CD4-positive, alpha-beta memory T cell (primary cell): ENCODE data around the gene ADH4. TPM values are rescaled to one million over a fixed set of nuclear protein-coding genes. Genes with fewer than 3 reads are reported as not detected.

ENCODE experiments used
- CTCF ChIA-PET: fragments of 350-600 bp; sonication (Branson Sonifier 250); formaldehyde crosslinking; loops from one replicate; lab custom pipeline; 2021; ENCODE audit warnings: inconsistent platforms; ENCODE audit not compliant: partially characterized antibody; lab: Charles Lee
- POLR2A ChIA-PET: fragments of 350-600 bp; sonication (Branson Sonifier 250); formaldehyde crosslinking; loops from one replicate; lab custom pipeline; 2021; ENCODE audit not compliant: partially characterized antibody; lab: Charles Lee
- DNase-seq, 5 donors: peaks; one replicate each; pipeline versions ENCODE4 v3.0.0 to v3.0.0-alpha.2; 2020 to 2022; ENCODE audit warnings: mixed read lengths in 1 of 5
- H3K27ac ChIP-seq: one replicate; pipeline ENCODE4 v1.7.0; 2013; ENCODE audit warnings: low read depth, low read length
- H3K27me3 ChIP-seq: 2 replicates; pipeline ENCODE4 v1.7.0; 2013; ENCODE audit warnings: mild to moderate bottlenecking, low read length, moderate library complexity; ENCODE audit not compliant: insufficient read depth
- H3K36me3 ChIP-seq: 2 replicates; pipeline ENCODE4 v1.7.0; 2013; ENCODE audit warnings: mild to moderate bottlenecking, low read length, moderate library complexity; ENCODE audit not compliant: insufficient read depth
- H3K4me1 ChIP-seq: 2 replicates; pipeline ENCODE4 v1.7.0; 2013; ENCODE audit warnings: mild to moderate bottlenecking, low read length, moderate library complexity; ENCODE audit not compliant: insufficient read depth
- H3K4me3 ChIP-seq, 2 donors: one replicate each; pipeline ENCODE4 v1.7.0; 2013; ENCODE audit warnings: low read length in 2 of 2, mild to moderate bottlenecking in 1 of 2
- H3K9me3 ChIP-seq, 2 donors: one replicate each; pipeline ENCODE4 v1.7.0; 2013; ENCODE audit warnings: low read length in 2 of 2, control low read depth in 1 of 2; ENCODE audit not compliant: control insufficient read depth in 1 of 2
- H3K27ac Mint-ChIP-seq, 7 donors: one replicate each; pipeline ENCODE4 v1.8.0; 2020 to 2021; ENCODE audit warnings: mixed read lengths in 7 of 7, mild to moderate bottlenecking in 6 of 7, inconsistent platforms in 3 of 7, moderate library complexity in 3 of 7
- H3K27me3 Mint-ChIP-seq, 2 donors: one replicate each; pipeline ENCODE4 v1.8.0; 2020 to 2021; ENCODE audit warnings: mixed read lengths in 2 of 2
- H3K36me3 Mint-ChIP-seq, 2 donors: one replicate each; pipeline ENCODE4 v1.8.0; 2020 to 2021; ENCODE audit warnings: mixed read lengths in 2 of 2, inconsistent platforms in 1 of 2, mild to moderate bottlenecking in 1 of 2
- H3K4me1 Mint-ChIP-seq, 4 donors: one replicate each; pipeline ENCODE4 v1.8.0; 2020 to 2021; ENCODE audit warnings: mixed read lengths in 4 of 4, mild to moderate bottlenecking in 1 of 4
- H3K4me3 Mint-ChIP-seq, 8 donors: one replicate each; pipeline ENCODE4 v1.8.0; 2020 to 2021; ENCODE audit warnings: mixed read lengths in 8 of 8, mild to moderate bottlenecking in 7 of 8, moderate library complexity in 6 of 8, inconsistent platforms in 3 of 8
- H3K9me3 Mint-ChIP-seq, 8 donors: one replicate each; pipeline ENCODE4 v1.8.0; 2020 to 2021; ENCODE audit warnings: mixed read lengths in 8 of 8, mild to moderate bottlenecking in 5 of 8, inconsistent platforms in 3 of 8, moderate library complexity in 1 of 8
- intact Hi-C: fragments of 100-400 bp; cut with micrococcal nuclease; formaldehyde crosslinking; loops from one replicate; pipeline ENCODE4 v1.15.1; 2023
- polyA plus RNA-seq, 2 donors: library from polyadenylated mRNA; unstranded; fragments of 300-500 nt; fragmentation: Illumina TruSeq; gene quantifications; one replicate each; pipeline ENCODE4 v1.2.3, GENCODE V29; 2021
- total RNA-seq, 2 experiments: library from RNA; stranded (reverse); gene quantifications; one replicate each; pipeline ENCODE4 v1.2.3, GENCODE V29; 2021

The ADH4 gene
- total and polyA plus RNA-seq, 4 experiments from 2014 or later, result not detected

DNA sequence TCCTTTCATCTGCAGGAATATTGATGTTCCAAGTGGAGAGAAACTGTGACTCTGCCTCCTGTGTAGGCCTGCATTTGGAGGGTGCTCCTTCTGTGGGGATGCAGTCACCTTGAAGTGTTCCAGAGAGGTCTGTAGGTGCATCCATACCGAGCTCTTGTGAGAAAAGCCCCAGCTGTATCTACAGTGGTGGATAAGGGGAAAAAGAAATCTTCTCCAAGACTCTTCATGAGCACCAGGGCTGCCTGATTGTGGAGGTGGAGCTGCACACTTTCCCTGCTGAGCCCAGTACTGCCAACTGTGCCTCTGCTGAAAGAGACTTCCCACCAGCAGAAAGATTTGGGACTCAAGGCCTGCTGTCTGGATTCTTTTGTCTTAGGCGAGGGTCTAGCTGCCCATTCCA lies 35.1 kb upstream of the ADH4 start:
- no peaks in the 10 kb centered on the region for H3K4me1 ChIP-seq
- H3K36me3 Mint-ChIP-seq, result peaks cover 4 to 15% of the 10 kb centered on the region in 2 donors
- no peaks in the 10 kb centered on the region for H3K36me3 ChIP-seq
- H3K27ac Mint-ChIP-seq, result no peak overlapping the region
- peaks cover 1 to 2% of the 10 kb centered on the region in 2 donors for H3K27me3 Mint-ChIP-seq
- ChIA-PET CTCF (no interaction called here), POLR2A (no interaction called here)
- peaks cover 6 to 46% (median 18%) of the 10 kb centered on the region in 8 donors for H3K9me3 Mint-ChIP-seq
- intact Hi-C loops, result no loop called here
- H3K27me3 ChIP-seq, result no peaks in the 10 kb centered on the region
- no peak overlapping the region for H3K27ac ChIP-seq
- no peak overlapping the region for H3K4me3 Mint-ChIP-seq
- no peak for DNase-seq
- H3K4me3 ChIP-seq, result no peak overlapping the region
- H3K9me3 ChIP-seq, result no peaks in the 10 kb centered on the region
- no peaks in the 10 kb centered on the region for H3K4me1 Mint-ChIP-seq

DNA sequence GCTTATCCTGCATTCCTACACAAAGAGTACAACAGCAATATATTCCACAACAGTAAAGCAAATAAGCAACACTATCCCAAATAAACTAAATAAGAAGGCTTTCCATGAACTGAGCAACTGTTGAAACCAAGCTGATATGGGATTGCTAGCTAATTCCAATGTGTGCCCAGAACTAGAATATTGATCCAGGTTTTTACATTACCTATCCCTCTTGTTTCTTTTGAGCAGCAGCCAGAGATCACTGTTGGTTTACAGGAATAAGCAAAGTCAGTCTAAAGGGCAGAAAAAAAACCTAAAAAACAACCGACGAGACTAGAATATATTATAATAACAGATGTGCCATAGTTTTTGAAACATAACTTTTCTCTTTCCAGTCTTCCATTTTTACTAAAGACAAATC lies 22.4 kb upstream of the ADH4 start:
- Histone ChIP-seq H3K27ac (no peak overlapping the region), H3K4me1 (no peaks in the 10 kb centered on the region), H3K27me3 (no peaks in the 10 kb centered on the region), H3K36me3 (no peaks in the 10 kb centered on the region), H3K4me3 (no peak overlapping the region), H3K9me3 (no peaks in the 10 kb centered on the region)
- DNase-seq, result no peak
- no peaks in the 10 kb centered on the region for H3K4me1 Mint-ChIP-seq
- H3K36me3 Mint-ChIP-seq, result no peaks in the 10 kb centered on the region
- peaks cover 0 to 3% of the 10 kb centered on the region in 2 donors for H3K27me3 Mint-ChIP-seq
- intact Hi-C loops, result no loop called here
- no peak overlapping the region for H3K27ac Mint-ChIP-seq
- H3K4me3 Mint-ChIP-seq, result no peak overlapping the region
- POLR2A ChIA-PET, result no interaction called here
- peaks cover 0 to 10% (median 3%) of the 10 kb centered on the region in 8 donors for H3K9me3 Mint-ChIP-seq
- CTCF ChIA-PET, result no interaction called here

DNA sequence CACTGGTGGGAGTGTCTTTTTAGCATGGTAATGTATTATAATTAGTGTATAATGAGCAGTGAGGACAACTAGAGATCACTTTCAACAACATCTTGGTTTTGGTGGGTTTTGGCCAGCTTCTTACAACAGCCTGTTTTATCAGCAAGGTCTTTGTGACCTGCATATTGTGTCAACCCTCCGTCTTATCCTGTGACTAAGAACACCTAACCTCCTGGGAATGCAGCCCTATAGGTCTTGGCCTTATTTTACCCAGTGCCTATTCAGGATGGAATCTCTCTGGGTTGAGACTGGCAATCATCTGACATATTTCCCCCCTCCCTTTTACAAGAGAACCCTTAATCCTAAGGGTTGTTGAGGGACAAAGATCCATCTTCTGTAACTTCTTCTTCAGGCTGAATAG lies 21.9 kb upstream of the ADH4 start:
- intact Hi-C loops, result no loop called here
- CTCF ChIA-PET, result no interaction called here
- H3K27me3 Mint-ChIP-seq, result peaks cover 0 to 3% of the 10 kb centered on the region in 2 donors
- Histone ChIP-seq H3K9me3 (no peaks in the 10 kb centered on the region), H3K27ac (no peak overlapping the region), H3K36me3 (no peaks in the 10 kb centered on the region), H3K4me3 (no peak overlapping the region), H3K4me1 (no peaks in the 10 kb centered on the region), H3K27me3 (no peaks in the 10 kb centered on the region)
- no peak overlapping the region for H3K4me3 Mint-ChIP-seq
- H3K27ac Mint-ChIP-seq, result no peak overlapping the region
- no peak for DNase-seq
- no peaks in the 10 kb centered on the region for H3K36me3 Mint-ChIP-seq
- H3K9me3 Mint-ChIP-seq, result peaks cover 0 to 10% (median 3%) of the 10 kb centered on the region in 8 donors
- POLR2A ChIA-PET, result no interaction called here
- no peaks in the 10 kb centered on the region for H3K4me1 Mint-ChIP-seq

DNA sequence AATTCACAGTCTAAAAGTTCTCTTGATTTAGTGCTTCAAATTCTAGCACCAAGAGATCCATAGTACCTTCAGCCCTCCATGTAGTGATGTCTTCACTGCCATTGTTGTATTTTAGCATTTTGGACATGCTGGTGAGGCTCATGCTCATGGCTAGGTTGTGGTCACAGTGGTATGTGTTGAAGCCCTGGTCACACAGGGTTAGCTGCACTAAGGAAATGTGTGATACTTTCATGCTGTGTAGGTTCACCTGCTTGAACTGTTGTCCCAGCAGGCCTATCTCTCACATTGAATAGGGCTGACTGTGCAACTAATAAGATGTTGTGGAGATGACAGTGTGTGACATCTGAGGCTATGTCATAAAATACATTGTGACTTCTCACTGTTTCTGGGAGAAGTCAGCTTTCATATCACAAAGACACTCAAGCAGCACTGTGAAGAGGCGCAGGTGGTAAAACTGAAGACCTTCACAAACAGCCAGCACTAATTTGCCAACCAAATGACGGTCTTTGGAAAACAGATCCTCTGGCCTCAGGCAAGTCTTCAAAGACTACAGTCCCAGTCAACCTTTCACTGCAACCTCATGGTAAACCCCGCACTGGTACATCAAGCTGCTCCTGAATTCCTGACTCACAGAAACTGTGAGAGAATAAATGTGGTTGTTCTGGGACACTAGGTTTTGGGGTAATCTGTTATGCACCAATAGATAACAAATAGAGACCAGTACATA lies 17.4 kb upstream of the ADH4 start:
- H3K27ac Mint-ChIP-seq, result no peak overlapping the region
- Histone ChIP-seq H3K4me3 (no peak overlapping the region), H3K4me1 (no peaks in the 10 kb centered on the region), H3K27ac (no peak overlapping the region), H3K36me3 (no peaks in the 10 kb centered on the region), H3K27me3 (no peaks in the 10 kb centered on the region), H3K9me3 (no peaks in the 10 kb centered on the region)
- no peak for DNase-seq
- H3K4me3 Mint-ChIP-seq, result no peak overlapping the region
- H3K9me3 Mint-ChIP-seq, result peaks cover 0 to 7% (median 0%) of the 10 kb centered on the region in 8 donors
- no peaks in the 10 kb centered on the region for H3K27me3 Mint-ChIP-seq
- CTCF ChIA-PET, result no interaction called here
- intact Hi-C loops, result no loop called here
- H3K4me1 Mint-ChIP-seq, result no peaks in the 10 kb centered on the region
- H3K36me3 Mint-ChIP-seq, result no peaks in the 10 kb centered on the region
- POLR2A ChIA-PET, result no interaction called here

DNA sequence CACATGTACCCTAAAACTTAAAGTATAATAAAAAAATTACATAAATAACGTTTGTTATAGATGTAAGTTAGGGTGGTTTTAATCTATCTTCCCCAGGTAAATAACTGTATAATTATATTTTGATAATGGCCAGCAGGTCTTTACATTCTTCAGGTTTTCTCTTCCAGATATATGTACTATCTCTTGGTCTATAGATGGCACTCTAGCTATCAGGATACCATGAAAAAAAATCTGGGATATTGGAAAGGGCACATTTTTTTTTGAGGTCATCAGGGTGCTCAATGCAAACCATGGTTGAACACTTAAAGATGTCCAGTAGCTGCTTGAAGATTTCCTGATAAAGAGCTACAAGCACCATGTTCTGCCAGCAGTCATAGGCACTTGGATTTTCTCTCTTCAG lies 15.6 kb upstream of the ADH4 start:
- H3K36me3 Mint-ChIP-seq, result no peaks in the 10 kb centered on the region
- POLR2A ChIA-PET, result no interaction called here

DNA sequence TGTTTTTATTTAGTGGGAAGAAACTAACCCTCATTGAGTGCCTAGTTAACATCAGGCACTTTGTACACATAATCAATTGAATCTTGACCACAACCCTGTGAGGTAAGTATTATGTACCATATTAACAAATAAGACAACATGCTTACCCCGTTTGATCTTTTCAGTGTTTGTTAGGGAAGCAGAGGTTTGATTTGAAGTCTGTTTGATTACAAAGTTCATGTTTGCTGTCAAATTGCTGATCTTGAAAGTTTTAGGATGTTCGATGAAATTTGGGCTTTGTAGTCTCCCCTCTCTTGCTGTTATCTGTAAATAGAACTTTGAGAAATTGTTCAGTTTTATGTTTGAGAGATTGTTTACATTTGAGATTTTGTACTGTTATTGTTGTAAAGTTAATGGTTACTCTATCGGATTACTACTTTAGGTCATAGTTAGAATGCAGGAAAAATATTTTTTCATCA lies 13.4 kb upstream of the ADH4 start:
- Mint-ChIP-seq H3K4me1 (no peaks in the 10 kb centered on the region), H3K9me3 (no peaks in the 10 kb centered on the region), H3K4me3 (no peak overlapping the region), H3K27me3 (no peaks in the 10 kb centered on the region), H3K27ac (no peak overlapping the region), H3K36me3 (no peaks in the 10 kb centered on the region)
- intact Hi-C loops, result no loop called here
- Histone ChIP-seq H3K4me1 (no peaks in the 10 kb centered on the region), H3K36me3 (no peaks in the 10 kb centered on the region), H3K27ac (no peak overlapping the region), H3K27me3 (no peaks in the 10 kb centered on the region), H3K9me3 (no peaks in the 10 kb centered on the region), H3K4me3 (no peak overlapping the region)
- ChIA-PET CTCF (no interaction called here), POLR2A (no interaction called here)
- no peak for DNase-seq

More for the DNA sequence above, 15.6 kb upstream of the ADH4 start:
- intact Hi-C loops, result no loop called here
- H3K4me3 Mint-ChIP-seq, result no peak overlapping the region
- no peaks in the 10 kb centered on the region for H3K9me3 Mint-ChIP-seq
- Histone ChIP-seq H3K27me3 (no peaks in the 10 kb centered on the region), H3K9me3 (no peaks in the 10 kb centered on the region), H3K4me1 (no peaks in the 10 kb centered on the region), H3K36me3 (no peaks in the 10 kb centered on the region), H3K4me3 (no peak overlapping the region), H3K27ac (no peak overlapping the region)
- H3K27ac Mint-ChIP-seq, result no peak overlapping the region
- no peak for DNase-seq
- CTCF ChIA-PET, result no interaction called here
- H3K27me3 Mint-ChIP-seq, result no peaks in the 10 kb centered on the region
- no peaks in the 10 kb centered on the region for H3K4me1 Mint-ChIP-seq

DNA sequence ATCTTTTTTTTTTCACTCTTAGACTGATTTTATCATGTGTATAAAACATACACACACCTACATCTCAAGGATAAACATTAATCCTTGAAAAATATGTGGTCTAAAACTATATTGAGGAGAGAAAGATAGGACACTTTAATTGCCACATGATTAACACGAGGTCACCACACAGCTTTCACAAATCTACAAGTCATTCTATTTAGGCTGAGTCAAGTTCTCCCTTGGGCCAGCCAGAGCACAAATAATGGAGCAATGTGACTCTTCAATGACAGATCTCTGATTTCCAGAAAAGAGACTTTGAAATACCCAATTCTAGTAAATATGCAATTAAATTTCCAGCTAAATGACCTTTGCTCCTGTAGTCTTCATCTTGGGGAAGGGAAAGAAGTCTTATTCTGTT lies 12.9 kb upstream of the ADH4 start:
- Mint-ChIP-seq H3K4me3 (no peak overlapping the region), H3K27me3 (no peaks in the 10 kb centered on the region), H3K4me1 (no peaks in the 10 kb centered on the region), H3K36me3 (no peaks in the 10 kb centered on the region), H3K9me3 (no peaks in the 10 kb centered on the region), H3K27ac (peak overlapping the region in 1 of 7 donors; percentile 59)
- no peaks in the 10 kb centered on the region for H3K9me3 ChIP-seq
- intact Hi-C loops, result no loop called here
- ChIA-PET CTCF (no interaction called here), POLR2A (no interaction called here)
- DNase-seq, result no peak
- H3K36me3 ChIP-seq, result no peaks in the 10 kb centered on the region
- no peaks in the 10 kb centered on the region for H3K4me1 ChIP-seq
- no peaks in the 10 kb centered on the region for H3K27me3 ChIP-seq
- H3K27ac ChIP-seq, result no peak overlapping the region
- no peak overlapping the region for H3K4me3 ChIP-seq
